GM13976 (cell line): Measurements from ENCODE around the gene MYL3.

Experiments used
- DNase-seq: peaks from one replicate; pipeline ENCODE4 v3.0.0; 2012; ENCODE audit warnings: low spot score
- CTCF ChIP-seq: IDR thresholded peaks from 2 replicates; pipeline ENCODE4 v1.5.1; 2012; ENCODE audit warnings: borderline replicate concordance, mild to moderate bottlenecking; ENCODE audit not compliant: insufficient read depth; ENCODE audit errors: extremely low read depth, missing control alignments, control extremely low read depth
- in situ Hi-C: fragments of 300-500 bp; cut with MboI; formaldehyde crosslinking; loops from one replicate; pipeline ENCODE4 v1.12.0; 2022; ENCODE audit warnings: low sequenced_read_pairs, mixed read lengths, inconsistent platforms; ENCODE audit not compliant: unreplicated experiment

Gene MYL3

GRCh38 chr3:46881596-46882376 is 18.5 kb upstream of the MYL3 start:
- DNase-seq = no peak
- in situ Hi-C loops = loop anchor here (25.0 kb wide), 1 partner anchor 169 kb away; the partner anchor contains the start of genes PRSS50 and TMIE
- TF ChIP-seq CTCF = no peak

- in situ Hi-C loops = loop anchor here (25.0 kb wide), 1 partner anchor 169 kb away; the partner anchor contains the start of genes PRSS50 and TMIE
- no peak for DNase-seq
- TF ChIP-seq CTCF = no peak
Measured at GRCh38 chr3:46880884-46881595, 17.8 kb upstream of the MYL3 start.

GRCh38 chr3:46878781-46879436 is 15.7 kb upstream of the MYL3 start:
- in situ Hi-C loops = loop anchor here (25.0 kb wide), 1 partner anchor 167 kb away; the partner anchor contains the start of genes PRSS50 and TMIE
- TF ChIP-seq CTCF = no peak
- no peak for DNase-seq

- no peak for TF ChIP-seq CTCF
- in situ Hi-C loops = loop anchor here (25.0 kb wide), 1 partner anchor 165 kb away; the partner anchor contains the start of genes PRSS50 and TMIE
- DNase-seq = no peak
Measured at GRCh38 chr3:46877406-46878125, 14.3 kb upstream of the MYL3 start, which contains the start of gene PTH1R. PTH1R (plus strand) TSS chr3:46877721; CDS start chr3:46883560, 5,839 bp downstream.

GRCh38 chr3:46876313-46877300 is 13.4 kb upstream of the MYL3 start:
- in situ Hi-C loops = loop anchor here (25.0 kb wide), 1 partner anchor 164 kb away; the partner anchor contains the start of genes PRSS50 and TMIE
- TF ChIP-seq CTCF = no peak
- DNase-seq = no peak
